ENCODE measurements around the gene TNFRSF1B.

TNFRSF1B gene

GRCh38 chr1:12143631-12144155 is 23.1 kb upstream of the TNFRSF1B start:
- Histone ChIP-seq H3K27me3 (ENCODE audit: control insufficient read depth, insufficient read depth, low read length) (no peaks in the 10 kb centered on the region), H3K36me3 (ENCODE audit: control insufficient read depth, insufficient read depth, low read length) (peaks cover 15% of the 10 kb centered on the region), H3K4me3 (ENCODE audit: low read depth, low read length) (no peak overlapping the region), H3K9me3 (ENCODE audit: control insufficient read depth, insufficient read depth, low read length) (no peaks in the 10 kb centered on the region), H3K9ac (ENCODE audit: low read depth, low read length) (no peak overlapping the region), H3K4me1 (ENCODE audit: control insufficient read depth, insufficient read depth, low read length) (peaks cover 2% of the 10 kb centered on the region)

- no peak overlapping the region for H3K9ac ChIP-seq (ENCODE audit: low read depth, low read length)
- H3K9me3 ChIP-seq (ENCODE audit: control insufficient read depth, insufficient read depth, low read length): no peaks in the 10 kb centered on the region
- H3K4me3 ChIP-seq (ENCODE audit: low read depth, low read length): no peak overlapping the region
- peaks cover 2% of the 10 kb centered on the region for H3K4me1 ChIP-seq (ENCODE audit: control insufficient read depth, insufficient read depth, low read length)
- H3K27me3 ChIP-seq (ENCODE audit: control insufficient read depth, insufficient read depth, low read length): no peaks in the 10 kb centered on the region
- peaks cover 14% of the 10 kb centered on the region for H3K36me3 ChIP-seq (ENCODE audit: control insufficient read depth, insufficient read depth, low read length)
Measured at GRCh38 chr1:12144236-12144635, 22.6 kb upstream of the TNFRSF1B start.

GRCh38 chr1:12144969-12145368 is 21.8 kb upstream of the TNFRSF1B start:
- Histone ChIP-seq H3K36me3 (ENCODE audit: control insufficient read depth, insufficient read depth, low read length) (peaks cover 10% of the 10 kb centered on the region), H3K9ac (ENCODE audit: low read depth, low read length) (no peak overlapping the region), H3K9me3 (ENCODE audit: control insufficient read depth, insufficient read depth, low read length) (no peaks in the 10 kb centered on the region), H3K27me3 (ENCODE audit: control insufficient read depth, insufficient read depth, low read length) (no peaks in the 10 kb centered on the region), H3K4me1 (ENCODE audit: control insufficient read depth, insufficient read depth, low read length) (peaks cover 2% of the 10 kb centered on the region), H3K4me3 (ENCODE audit: low read depth, low read length) (no peak overlapping the region)

DNA sequence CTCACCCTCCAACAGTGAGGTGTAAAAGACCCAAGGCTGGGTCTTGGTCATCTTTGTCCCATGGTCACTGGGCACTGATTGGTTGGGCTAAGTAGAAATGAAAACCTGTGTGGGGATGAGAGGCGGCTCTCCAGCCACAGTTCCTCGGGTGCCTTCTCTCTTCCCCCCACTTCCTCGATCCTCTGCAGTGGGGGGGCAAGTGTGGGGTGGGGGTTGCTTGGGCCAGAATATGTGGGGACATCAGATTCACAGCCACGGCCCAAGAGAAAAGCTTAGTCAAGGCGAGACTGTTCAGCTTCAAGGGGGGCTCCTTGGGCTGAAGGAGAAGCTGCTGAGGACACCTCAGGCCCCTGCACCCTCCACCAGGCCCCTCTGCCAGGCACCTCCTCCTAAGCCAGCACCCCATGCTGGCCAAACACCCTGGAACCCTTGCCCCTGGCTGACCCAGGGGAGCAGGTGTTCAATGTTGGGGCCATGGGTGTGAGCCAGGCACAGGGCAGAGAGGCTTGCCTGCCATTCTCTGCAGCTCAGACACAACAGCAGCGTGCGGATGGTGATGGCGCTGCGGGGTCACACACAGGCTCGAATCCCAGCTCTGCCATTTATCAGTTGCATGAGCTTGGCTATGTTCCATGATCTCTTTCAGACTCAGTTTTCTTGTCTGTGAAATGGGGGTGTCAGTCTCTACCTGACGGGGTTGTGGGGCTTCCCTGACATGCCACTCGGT is 21.0 kb upstream of the TNFRSF1B start:
- no peak overlapping the region for H3K4me3 ChIP-seq (ENCODE audit: low read depth, low read length)
- H3K36me3 ChIP-seq (ENCODE audit: control insufficient read depth, insufficient read depth, low read length): peaks cover 10% of the 10 kb centered on the region
- H3K4me1 ChIP-seq (ENCODE audit: control insufficient read depth, insufficient read depth, low read length): peaks cover 2% of the 10 kb centered on the region
- H3K27me3 ChIP-seq (ENCODE audit: control insufficient read depth, insufficient read depth, low read length): no peaks in the 10 kb centered on the region
- no peak overlapping the region for H3K9ac ChIP-seq (ENCODE audit: low read depth, low read length)
- H3K9me3 ChIP-seq (ENCODE audit: control insufficient read depth, insufficient read depth, low read length): no peaks in the 10 kb centered on the region

- no peaks in the 10 kb centered on the region for H3K9me3 ChIP-seq (ENCODE audit: control insufficient read depth, insufficient read depth, low read length)
- H3K27me3 ChIP-seq (ENCODE audit: control insufficient read depth, insufficient read depth, low read length): no peaks in the 10 kb centered on the region
- peaks cover 2% of the 10 kb centered on the region for H3K4me1 ChIP-seq (ENCODE audit: control insufficient read depth, insufficient read depth, low read length)
- H3K9ac ChIP-seq (ENCODE audit: low read depth, low read length): no peak overlapping the region
- peaks cover 10% of the 10 kb centered on the region for H3K36me3 ChIP-seq (ENCODE audit: control insufficient read depth, insufficient read depth, low read length)
- H3K4me3 ChIP-seq (ENCODE audit: low read depth, low read length): no peak overlapping the region
Measured at GRCh38 chr1:12146343-12147112, 20.3 kb upstream of the TNFRSF1B start.

DNA sequence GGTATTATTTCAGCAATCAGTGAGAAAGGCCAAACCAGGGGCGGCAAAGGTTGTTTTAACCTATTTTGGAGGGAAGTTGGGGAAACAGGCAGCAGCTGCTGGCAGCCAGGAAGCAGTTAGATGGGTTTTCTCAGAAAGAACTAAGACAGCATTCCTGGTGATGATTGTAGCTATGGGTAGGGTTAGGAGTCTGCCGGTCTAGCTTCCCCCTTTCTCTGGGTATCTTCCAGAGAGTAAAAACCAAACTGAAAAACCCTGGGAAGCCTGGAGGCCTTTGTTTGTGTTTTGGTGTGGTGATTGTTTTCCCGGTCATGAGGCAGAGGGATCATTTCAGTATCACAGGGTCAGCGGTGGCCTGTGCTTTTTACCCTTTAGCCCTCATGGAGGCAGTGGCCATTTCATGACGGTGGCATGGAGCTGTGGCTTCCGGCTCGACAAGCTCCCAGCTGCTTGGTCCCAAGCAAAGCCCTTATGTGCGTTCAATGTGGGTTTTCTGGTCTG is 19.5 kb upstream of the TNFRSF1B start:
- no peak overlapping the region for H3K9ac ChIP-seq (ENCODE audit: low read depth, low read length)
- H3K9me3 ChIP-seq (ENCODE audit: control insufficient read depth, insufficient read depth, low read length): no peaks in the 10 kb centered on the region
- no peaks in the 10 kb centered on the region for H3K27me3 ChIP-seq (ENCODE audit: control insufficient read depth, insufficient read depth, low read length)
- H3K4me1 ChIP-seq (ENCODE audit: control insufficient read depth, insufficient read depth, low read length): peaks cover 2% of the 10 kb centered on the region
- H3K36me3 ChIP-seq (ENCODE audit: control insufficient read depth, insufficient read depth, low read length): peaks cover 10% of the 10 kb centered on the region
- no peak overlapping the region for H3K4me3 ChIP-seq (ENCODE audit: low read depth, low read length)

DNA sequence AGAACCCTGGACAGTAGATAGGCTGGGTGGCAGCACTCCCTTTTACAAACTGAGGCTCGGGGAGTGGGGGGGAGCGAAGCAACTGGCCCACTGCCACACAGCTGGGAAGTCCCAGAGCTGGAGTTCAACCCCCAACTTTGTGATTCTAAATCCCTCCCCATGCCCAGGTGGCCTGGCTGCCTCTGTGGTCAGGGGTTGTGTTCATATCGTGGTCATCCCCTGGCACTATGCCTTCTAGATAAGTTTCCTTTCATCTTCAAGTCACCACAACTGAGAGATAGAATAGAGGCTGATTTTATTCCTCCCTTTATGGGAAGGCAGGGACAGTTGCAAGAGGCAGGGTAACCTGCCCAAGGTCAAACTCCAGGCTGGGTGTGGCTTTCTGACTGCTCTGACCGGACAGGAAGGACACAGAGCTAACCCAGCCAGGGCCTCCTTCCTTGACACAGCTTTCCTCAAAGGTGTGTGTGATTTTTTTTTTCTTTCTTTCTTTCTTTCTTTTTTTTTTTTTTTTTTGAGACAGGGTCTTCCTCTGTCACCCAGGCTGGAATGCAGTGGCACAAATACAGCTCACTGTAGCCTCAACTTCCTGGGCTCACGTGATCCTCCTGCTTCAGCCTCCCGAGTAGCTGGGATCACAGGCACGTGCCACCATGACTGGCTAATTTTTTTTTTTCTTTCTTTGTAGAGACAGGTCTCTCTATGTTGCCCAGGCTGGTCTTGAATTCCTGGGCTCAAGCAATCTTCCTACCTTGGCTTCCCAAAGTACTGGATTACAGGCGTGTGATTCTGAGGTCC is 18.4 kb upstream of the TNFRSF1B start:
- Histone ChIP-seq H3K36me3 (ENCODE audit: control insufficient read depth, insufficient read depth, low read length) (peaks cover 2% of the 10 kb centered on the region), H3K27me3 (ENCODE audit: control insufficient read depth, insufficient read depth, low read length) (no peaks in the 10 kb centered on the region), H3K4me1 (ENCODE audit: control insufficient read depth, insufficient read depth, low read length) (peaks cover 2% of the 10 kb centered on the region), H3K9me3 (ENCODE audit: control insufficient read depth, insufficient read depth, low read length) (no peaks in the 10 kb centered on the region), H3K9ac (ENCODE audit: low read depth, low read length) (no peak overlapping the region), H3K4me3 (ENCODE audit: low read depth, low read length) (no peak overlapping the region)

DNA sequence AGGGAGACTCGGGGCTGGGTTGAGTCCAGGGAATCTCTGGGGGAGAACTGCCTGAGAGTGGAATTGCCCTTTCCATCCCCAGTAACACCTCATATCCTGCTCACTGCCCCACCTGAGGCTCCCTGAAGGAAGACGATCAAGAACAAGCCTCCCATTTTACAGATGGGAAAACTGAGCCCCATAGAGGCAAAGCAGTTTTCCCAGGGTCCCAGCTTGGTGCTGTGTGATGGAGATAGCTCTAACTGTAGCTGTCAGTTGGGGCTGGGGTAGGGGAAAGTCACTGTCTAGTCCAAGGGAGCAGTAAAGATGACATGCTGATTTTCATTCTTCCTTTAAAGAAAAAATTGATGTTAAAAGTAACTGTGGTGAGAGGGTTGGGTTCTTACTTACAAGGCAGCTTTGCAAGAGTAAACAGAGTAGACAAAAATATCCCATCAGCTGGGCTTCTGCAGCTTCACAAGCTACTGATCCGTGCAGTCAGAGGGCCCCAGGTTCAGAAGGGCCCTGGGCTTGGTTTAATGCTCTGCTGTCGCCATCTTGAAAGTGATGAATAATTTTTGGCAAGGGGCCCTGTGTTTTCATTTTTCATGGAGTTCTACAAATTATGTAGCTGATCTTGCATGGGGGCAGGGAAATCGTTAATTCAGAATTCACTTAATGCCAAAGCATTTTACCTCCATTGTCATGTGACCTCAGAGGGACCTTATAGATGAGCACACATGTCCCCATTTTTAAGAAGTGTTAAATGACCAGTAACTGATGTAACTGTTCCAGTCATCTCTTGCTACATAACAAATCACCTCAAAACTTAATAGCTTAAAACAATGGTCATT is 17.6 kb upstream of the TNFRSF1B start:
- no peak overlapping the region for H3K4me3 ChIP-seq (ENCODE audit: low read depth, low read length)
- peaks cover 2% of the 10 kb centered on the region for H3K4me1 ChIP-seq (ENCODE audit: control insufficient read depth, insufficient read depth, low read length)
- no peaks in the 10 kb centered on the region for H3K9me3 ChIP-seq (ENCODE audit: control insufficient read depth, insufficient read depth, low read length)
- H3K27me3 ChIP-seq (ENCODE audit: control insufficient read depth, insufficient read depth, low read length): no peaks in the 10 kb centered on the region
- no peaks in the 10 kb centered on the region for H3K36me3 ChIP-seq (ENCODE audit: control insufficient read depth, insufficient read depth, low read length)
- no peak overlapping the region for H3K9ac ChIP-seq (ENCODE audit: low read depth, low read length)

DNA sequence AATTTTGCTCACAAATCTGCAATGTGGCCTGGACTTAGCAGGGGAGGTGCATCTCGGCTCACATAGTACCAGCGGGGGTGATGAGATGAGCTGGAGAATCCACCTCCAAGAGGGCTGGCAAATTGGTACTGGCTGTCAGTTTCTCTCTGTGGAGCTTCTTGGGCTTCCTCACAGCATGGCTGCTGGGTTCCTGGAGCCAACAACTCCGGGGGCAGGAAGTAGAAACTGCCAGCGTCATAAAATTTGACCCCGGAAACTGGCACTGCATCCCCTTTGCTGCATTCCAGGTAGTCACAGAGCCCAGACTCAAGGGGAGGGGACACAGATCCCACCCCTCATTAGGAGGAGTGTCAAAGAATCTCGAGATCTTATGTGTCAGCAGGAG is 17.0 kb upstream of the TNFRSF1B start:
- H3K36me3 ChIP-seq (ENCODE audit: control insufficient read depth, insufficient read depth, low read length): no peaks in the 10 kb centered on the region
- peaks cover 2% of the 10 kb centered on the region for H3K4me1 ChIP-seq (ENCODE audit: control insufficient read depth, insufficient read depth, low read length)
- H3K9me3 ChIP-seq (ENCODE audit: control insufficient read depth, insufficient read depth, low read length): no peaks in the 10 kb centered on the region
- H3K4me3 ChIP-seq (ENCODE audit: low read depth, low read length): no peak overlapping the region
- H3K27me3 ChIP-seq (ENCODE audit: control insufficient read depth, insufficient read depth, low read length): no peaks in the 10 kb centered on the region
- no peak overlapping the region for H3K9ac ChIP-seq (ENCODE audit: low read depth, low read length)

GRCh38 chr1:12150456-12151200 is 16.2 kb upstream of the TNFRSF1B start:
- no peak overlapping the region for H3K9ac ChIP-seq (ENCODE audit: low read depth, low read length)
- no peak overlapping the region for H3K4me3 ChIP-seq (ENCODE audit: low read depth, low read length)
- H3K4me1 ChIP-seq (ENCODE audit: control insufficient read depth, insufficient read depth, low read length): peaks cover 2% of the 10 kb centered on the region

More at GRCh38 chr1:12150456-12151200, 16.2 kb upstream of the TNFRSF1B start:
- H3K36me3 ChIP-seq (ENCODE audit: control insufficient read depth, insufficient read depth, low read length): no peaks in the 10 kb centered on the region
- no peaks in the 10 kb centered on the region for H3K27me3 ChIP-seq (ENCODE audit: control insufficient read depth, insufficient read depth, low read length)
- H3K9me3 ChIP-seq (ENCODE audit: control insufficient read depth, insufficient read depth, low read length): no peaks in the 10 kb centered on the region
